GM12801 (cell line): ENCODE measurements around the gene TMCO1.

Experiments
- CTCF ChIP-seq: IDR thresholded peaks from one replicate; pipeline ENCODE4 v1.5.1; 2011; ENCODE audit warnings: control low read depth; ENCODE audit not compliant: insufficient read length; ENCODE audit errors: extremely low read depth

The TMCO1 gene

DNA sequence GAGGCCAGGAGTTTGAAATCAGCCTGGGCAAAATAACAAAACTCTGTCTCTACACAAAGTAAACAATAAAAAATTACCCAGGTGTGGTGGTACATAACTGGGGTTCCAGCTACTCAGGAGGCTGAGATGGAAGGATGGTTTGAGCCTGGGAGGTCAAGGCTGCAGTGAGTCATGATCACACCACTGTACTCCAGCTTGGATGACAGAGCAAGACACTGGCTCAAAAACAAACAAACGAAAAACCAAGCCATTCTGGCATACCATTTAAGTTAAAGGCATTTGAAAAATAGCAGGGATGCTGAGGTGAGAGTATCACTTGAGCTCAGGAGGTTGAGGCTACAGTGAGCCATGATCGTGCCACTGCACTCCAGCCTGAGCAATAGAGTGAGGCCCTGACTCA, 65.0 kb downstream of the TMCO1 start:
- TF ChIP-seq CTCF: no peak

DNA sequence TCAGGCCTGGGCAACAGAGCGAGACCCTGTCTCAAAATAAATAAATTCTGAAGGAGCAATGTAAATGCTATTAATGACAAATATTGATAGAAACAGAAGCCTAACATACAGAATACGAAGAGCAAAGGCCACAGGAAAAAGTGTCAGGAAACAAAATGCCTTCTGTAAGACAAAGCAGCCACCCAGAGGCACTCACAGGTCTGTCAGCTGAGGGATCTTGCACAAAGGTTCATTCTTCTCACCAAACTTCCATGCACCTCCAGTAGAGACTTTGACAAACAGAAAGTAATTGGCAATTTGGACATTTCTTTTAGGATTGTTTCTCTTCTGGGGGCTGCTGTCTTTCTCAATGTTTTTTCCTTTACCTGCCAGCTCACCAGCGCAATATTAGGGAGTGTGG, 69.1 kb downstream of the TMCO1 start:
- TF ChIP-seq CTCF: no peak

DNA sequence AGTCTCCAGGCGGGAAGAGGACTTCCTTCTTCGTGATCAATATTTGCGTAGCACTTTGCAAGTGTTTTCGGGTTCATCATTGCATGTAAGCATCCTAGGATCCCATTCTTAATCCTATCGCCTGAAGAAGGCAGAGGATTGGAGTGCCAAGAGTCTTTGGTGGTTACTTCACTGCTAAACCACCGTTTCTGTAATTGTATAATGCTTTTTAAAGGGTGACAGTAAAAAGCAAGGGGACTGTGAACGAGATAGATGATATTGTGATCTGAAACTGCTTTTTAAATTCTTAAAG, 70.0 kb downstream of the TMCO1 start:
- TF ChIP-seq CTCF: no peak

DNA sequence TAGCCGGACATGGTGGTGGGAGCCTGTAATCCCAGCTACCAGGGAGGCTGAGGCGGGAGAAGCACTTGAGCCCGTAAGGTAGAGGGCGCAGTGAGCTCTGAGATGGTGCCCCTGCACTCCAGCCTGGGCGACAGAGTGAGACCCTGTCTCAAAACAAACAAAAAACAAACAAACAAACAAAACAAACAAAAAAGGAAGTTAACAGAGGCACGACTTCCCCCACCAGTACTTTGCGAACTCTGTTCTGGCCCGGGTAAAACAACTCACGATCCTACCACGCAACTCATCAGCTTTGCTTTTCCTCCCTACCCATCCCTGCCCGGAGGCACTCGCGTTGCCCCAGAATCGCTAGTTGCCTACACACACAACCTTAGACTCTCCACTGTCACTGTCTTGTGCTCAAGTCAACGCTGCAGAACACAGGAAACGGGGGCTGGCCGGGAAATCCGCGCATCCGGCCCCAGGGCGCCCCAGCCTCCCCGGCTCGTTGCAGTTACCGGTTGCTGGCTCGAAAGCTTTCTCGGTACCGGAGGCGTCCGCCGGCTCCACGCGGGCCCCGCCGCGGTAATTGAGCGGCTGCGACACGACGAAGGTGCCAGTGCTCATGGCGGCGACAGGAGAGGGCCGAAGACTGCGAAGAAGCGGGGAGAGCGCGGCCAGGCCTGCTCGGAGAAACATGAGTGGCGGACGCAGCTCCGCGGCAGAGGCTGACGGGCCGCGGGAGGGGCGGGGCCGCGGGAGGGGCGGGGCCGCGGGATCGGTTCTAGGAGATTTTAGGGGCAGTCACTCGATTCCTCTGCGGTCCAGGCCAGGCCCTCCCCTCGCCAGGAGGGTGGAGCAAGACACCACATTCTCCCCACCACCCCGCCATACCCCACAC, 70.5 kb downstream of the TMCO1 start, which contains the start of gene ALDH9A1:
TSS of gene ALDH9A1 (minus strand) at position 682 of the 880 bp plus-strand sequence. CDS start at position 678, 4 bp downstream.
- TF ChIP-seq CTCF: no peak

- TF ChIP-seq CTCF: no peak
Measured at GRCh38 chr1:165697491-165697880, 71.2 kb downstream of the TMCO1 start.

DNA sequence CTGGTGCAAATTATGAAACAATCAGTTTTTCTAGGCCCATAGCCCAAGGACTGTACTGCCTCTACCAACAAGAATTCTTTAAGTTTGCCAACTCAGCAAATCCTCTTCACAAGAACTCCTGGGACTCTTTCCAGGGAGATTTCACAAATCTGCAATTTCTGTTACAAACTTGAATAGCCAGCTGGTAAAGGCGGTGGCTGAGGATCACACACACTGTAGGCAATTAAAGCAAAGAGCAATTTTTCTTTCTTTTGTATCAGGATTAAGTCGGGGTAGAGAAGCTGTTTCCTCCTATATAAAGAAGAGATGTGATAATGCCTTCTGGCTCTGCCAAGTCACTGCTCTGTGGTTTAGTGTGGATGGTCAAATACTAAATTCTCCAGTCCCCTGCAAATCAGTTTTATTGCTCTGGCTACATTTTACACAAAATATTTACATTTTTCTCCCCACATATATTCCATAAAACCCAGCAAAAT, 72.0 kb downstream of the TMCO1 start:
- no peak for TF ChIP-seq CTCF

GRCh38 chr1:165695031-165695430, 73.6 kb downstream of the TMCO1 start:
- TF ChIP-seq CTCF: no peak
